ENCODE results near the gene OR4C15.

The OR4C15 gene

DNA sequence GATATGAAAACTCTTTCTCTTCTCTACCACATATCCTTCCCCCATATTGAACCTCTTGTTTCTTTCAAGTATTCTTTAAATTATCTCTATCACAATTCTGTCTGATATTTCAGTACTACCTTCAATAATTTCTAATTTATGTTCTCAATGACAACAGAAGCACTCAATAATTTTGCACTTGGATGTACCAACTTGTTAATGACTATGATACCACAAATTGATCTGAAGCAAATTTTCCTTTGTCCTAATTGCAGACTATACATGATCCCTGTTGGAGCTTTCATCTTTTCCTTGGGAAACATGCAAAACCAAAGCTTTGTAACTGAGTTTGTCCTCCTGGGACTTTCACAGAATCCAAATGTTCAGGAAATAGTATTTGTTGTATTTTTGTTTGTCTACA lies at the start of gene OR4C15:
OR4C15 (plus strand) TSS at position 301 of the 400 bp plus-strand sequence; CDS start at position 301, 0 bp downstream.
- no peak for DNase-seq (ENCODE audit: low spot score)

DNA sequence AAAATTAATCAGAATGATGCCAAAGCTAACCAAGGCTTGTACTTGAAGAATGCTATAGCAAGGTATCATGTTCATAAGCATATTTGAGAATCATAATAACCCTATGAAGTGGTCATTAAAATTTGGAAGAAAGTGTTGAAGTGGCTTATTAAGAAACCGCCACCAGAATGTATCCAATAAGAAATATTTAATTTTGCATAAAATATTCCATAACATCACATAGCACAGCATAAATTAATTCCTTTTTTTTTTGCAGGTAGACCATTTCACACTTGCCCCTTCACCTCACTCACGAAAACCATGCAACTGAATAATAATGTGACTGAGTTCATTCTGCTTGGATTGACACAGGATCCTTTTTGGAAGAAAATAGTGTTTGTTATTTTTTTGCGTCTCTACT lies 17.6 kb downstream of the OR4C15 start, which contains the start of gene OR4C16:
OR4C16 (plus strand) TSS at position 301 of the 400 bp plus-strand sequence; CDS start at position 301, 0 bp downstream.
- DNase-seq (ENCODE audit: low spot score): no peak

DNA sequence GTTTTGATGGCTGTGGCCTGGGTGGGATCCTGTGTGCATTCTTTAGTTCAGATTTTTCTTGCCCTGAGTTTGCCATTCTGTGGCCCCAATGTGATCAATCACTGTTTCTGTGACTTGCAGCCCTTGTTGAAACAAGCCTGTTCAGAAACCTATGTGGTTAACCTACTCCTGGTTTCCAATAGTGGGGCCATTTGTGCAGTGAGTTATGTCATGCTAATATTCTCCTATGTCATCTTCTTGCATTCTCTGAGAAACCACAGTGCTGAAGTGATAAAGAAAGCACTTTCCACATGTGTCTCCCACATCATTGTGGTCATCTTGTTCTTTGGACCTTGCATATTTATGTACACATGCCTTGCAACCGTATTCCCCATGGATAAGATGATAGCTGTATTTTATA lies 18.3 kb downstream of the OR4C15 start:
- no peak for DNase-seq (ENCODE audit: low spot score)
